RWPE1 (cell line): Measurements from ENCODE around the gene TECPR2.

Experiments used
- CTCF ChIA-PET: fragments of 350-600 bp; sonication (Branson Sonifier 250); formaldehyde crosslinking; extraction: SDS; loops from one replicate; lab custom pipeline; 2021; lab: Yijun Ruan, JAX
- POLR2A ChIA-PET: fragments of 400-600 bp; formaldehyde crosslinking; extraction: SDS; loops from one replicate; lab custom pipeline; 2020; ENCODE audit warnings: antibody characterized with exemption; ENCODE audit not compliant: low non-redundant PET; lab: Yijun Ruan, JAX
- DNase-seq: peaks from one replicate; pipeline ENCODE4 v3.0.0; 2012; ENCODE audit warnings: low spot score
- H3K27ac ChIP-seq: fragments of 450-650 bp; 2 replicates; pipeline ENCODE4 v1.5.1; 2017
- CTCF ChIP-seq: fragments of 450-650 bp; conservative IDR thresholded peaks from 2 replicates; pipeline ENCODE4 v1.5.1; 2017; ENCODE audit warnings: low read depth, mild to moderate bottlenecking

Gene TECPR2

GRCh38 chr14:102503641-102504327, 141.0 kb downstream of the TECPR2 start:
- ChIA-PET CTCF (interaction anchor here (0.6 kb wide), 1 partner anchor 22 kb away, joined by 3 read pairs; no protein-coding TSS in a partner anchor), POLR2A (no interaction called here)
- DNase-seq: no peak
- TF ChIP-seq CTCF: no peak
- H3K27ac ChIP-seq: peak overlapping the region; percentile 100

DNA sequence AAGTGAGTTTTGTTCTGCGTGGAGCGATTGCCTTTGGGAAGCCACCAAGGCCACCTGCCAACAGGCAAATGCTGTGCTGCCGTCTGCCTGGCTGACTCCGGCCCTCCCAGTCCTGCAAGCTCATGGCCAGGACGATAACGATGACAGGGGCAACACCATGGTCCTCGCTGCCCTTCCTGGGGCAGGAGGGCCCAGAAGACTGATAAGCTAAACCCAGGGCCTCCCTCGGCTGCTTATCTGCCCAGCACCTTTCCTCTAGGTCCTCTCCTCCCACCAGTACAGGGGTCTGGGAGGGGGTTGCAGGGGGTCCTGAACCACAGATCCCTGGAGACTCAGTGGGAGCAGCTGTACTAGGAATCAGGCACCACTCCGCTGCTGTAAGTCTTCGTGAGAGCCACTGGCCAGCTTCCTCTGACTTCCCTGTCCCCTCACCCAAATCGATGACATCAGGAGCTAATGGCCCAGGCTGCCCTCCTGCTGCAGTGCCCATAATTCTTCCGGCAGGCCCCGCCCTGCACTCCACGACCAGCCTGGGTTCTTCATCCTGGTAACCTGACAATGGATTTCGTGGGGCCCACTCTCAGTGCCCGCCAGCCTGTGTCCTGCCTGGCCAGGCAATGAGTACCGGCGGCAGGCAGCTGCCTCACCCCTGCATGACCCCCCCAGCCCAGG, 141.7 kb downstream of the TECPR2 start:
- H3K27ac ChIP-seq: peak overlapping the region; percentile 100
- ChIA-PET CTCF (interaction anchor here (0.6 kb wide), 1 partner anchor 23 kb away, joined by 3 read pairs; no protein-coding TSS in a partner anchor), POLR2A (no interaction called here)
- DNase-seq: no peak
- no peak for TF ChIP-seq CTCF

- peak overlapping the region; percentile 100 for H3K27ac ChIP-seq
- CTCF ChIA-PET: no interaction called here
- POLR2A ChIA-PET: no interaction called here
These were observed 142.4 kb downstream of the TECPR2 start for GRCh38 chr14:102505000-102505619.

DNA sequence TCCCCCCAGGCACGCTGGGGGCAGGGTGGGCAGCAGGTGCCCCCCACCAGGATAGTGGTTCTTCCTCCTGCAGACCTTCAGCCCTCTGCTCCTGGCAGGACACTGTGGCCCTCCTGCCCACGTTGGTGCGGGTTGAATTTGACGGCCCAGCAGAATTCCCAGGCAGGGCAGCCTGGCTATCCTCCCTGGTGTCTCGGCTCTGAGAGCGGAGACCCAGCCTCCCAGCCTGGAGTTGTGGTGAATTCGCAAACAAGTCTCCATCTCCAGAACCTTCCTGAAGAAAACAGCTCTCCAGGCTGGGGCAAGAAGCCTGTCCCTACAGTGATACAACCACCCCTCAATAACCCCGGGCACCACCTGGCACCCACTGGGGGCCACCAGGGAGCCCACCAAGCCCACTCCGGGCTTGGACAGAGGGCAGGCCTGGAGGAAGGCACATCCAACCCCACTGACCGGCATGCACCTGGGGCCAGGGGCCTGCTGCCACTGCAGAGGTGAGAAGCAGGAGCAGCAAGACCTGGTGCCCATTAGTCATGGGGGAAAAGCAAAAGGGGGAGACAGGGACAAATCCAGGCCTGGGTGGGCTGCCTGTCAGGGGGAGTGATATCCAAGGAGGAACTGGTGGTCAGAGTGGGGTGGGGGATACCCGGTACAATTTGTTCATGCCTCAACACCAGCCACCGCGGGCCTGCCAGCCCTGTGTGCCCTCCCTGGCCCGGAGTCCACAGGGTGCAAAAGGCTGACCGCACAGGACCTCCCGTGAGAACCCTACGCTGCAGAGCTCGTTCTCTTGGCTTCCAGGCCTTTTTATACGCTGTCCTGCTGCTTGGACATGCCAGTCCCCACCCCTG, 143.3 kb downstream of the TECPR2 start:
- TF ChIP-seq CTCF: no peak
- DNase-seq: no peak
- CTCF ChIA-PET: interaction anchor here (1.0 kb wide), 1 partner anchor 68 kb away, joined by 4 read pairs; no protein-coding TSS in a partner anchor
- POLR2A ChIA-PET: no interaction called here
- H3K27ac ChIP-seq: peak overlapping the region; percentile 100

More at GRCh38 chr14:102505000-102505619, 142.4 kb downstream of the TECPR2 start:
- no peak for DNase-seq
- TF ChIP-seq CTCF: no peak

- no peak for DNase-seq
- CTCF ChIA-PET: interaction anchor here (1.0 kb wide), 1 partner anchor 68 kb away, joined by 4 read pairs; no protein-coding TSS in a partner anchor
- peak overlapping the region; percentile 100 for H3K27ac ChIP-seq
- no peak for TF ChIP-seq CTCF
- POLR2A ChIA-PET: no interaction called here
These were observed 143.8 kb downstream of the TECPR2 start for GRCh38 chr14:102506626-102506925.
